ENCODE results near the gene CCDC47.

GRCh38 chr17:63703556-63704258, 69.7 kb downstream of the CCDC47 start:
- TF ChIP-seq CTCF (conservative IDR thresholded peaks at IDR 0.05; ENCODE audit: low read depth, low read length) (no peak), EZH2 (IDR thresholded peaks at IDR 0.05; ENCODE audit: low read length, unreplicated experiment) (no peak), EZH2phosphoT487 (IDR thresholded peaks at IDR 0.05; ENCODE audit: borderline replicate concordance, low read length) (no peak)
